Neural progenitor cell (in vitro differentiated cells): ENCODE measurements around the gene FRAS1. TPM values are rescaled to one million over a fixed set of nuclear protein-coding genes. Genes with fewer than 3 reads are reported as not detected.
"Not testable (repeated sequence)": the region's sequence is repeated elsewhere in the genome, so short reads cannot be mapped to it uniquely, and the experiment has no call there.

Experiments
- DNase-seq: peaks from one replicate; pipeline ENCODE4 v3.0.0-alpha.2; 2016; ENCODE audit warnings: low spot score
- H2AFZ ChIP-seq: fragments of 200-600 bp; sonication (generic); replicated peaks from 2 replicates; pipeline ENCODE4 v1.6.1; 2016; ENCODE audit warnings: antibody characterized with exemption
- H3F3A ChIP-seq: fragments of 200-600 bp; sonication (generic); 2 replicates; pipeline ENCODE4 v1.6.1; 2016; ENCODE audit warnings: antibody characterized with exemption, low read depth
- H3K27ac ChIP-seq: fragments of 200-600 bp; sonication (generic); 2 replicates; pipeline ENCODE4 v1.5.1; 2016; ENCODE audit warnings: mild to moderate bottlenecking
- H3K27me3 ChIP-seq: fragments of 200-600 bp; sonication (generic); 2 replicates; pipeline ENCODE4 v1.6.1; 2016; ENCODE audit warnings: mild to moderate bottlenecking, moderate library complexity
- H3K36me3 ChIP-seq: fragments of 200-600 bp; sonication (generic); 2 replicates; pipeline ENCODE4 v1.5.1; 2016
- H3K4me1 ChIP-seq: fragments of 200-600 bp; sonication (generic); 2 replicates; pipeline ENCODE4 v1.6.1; 2016; ENCODE audit warnings: mixed run types
- H3K4me2 ChIP-seq: fragments of 200-600 bp; sonication (generic); 2 replicates; pipeline ENCODE4 v1.6.1; 2016
- H3K4me3 ChIP-seq: fragments of 200-600 bp; sonication (generic); 2 replicates; pipeline ENCODE4 v1.5.1; 2016
- H3K79me2 ChIP-seq: fragments of 200-600 bp; sonication (generic); 2 replicates; pipeline ENCODE4 v1.6.1; 2016; ENCODE audit warnings: low read depth
- H3K9ac ChIP-seq: fragments of 200-600 bp; sonication (generic); 2 replicates; pipeline ENCODE4 v1.6.1; 2016
- H3K9me3 ChIP-seq: fragments of 200-600 bp; sonication (generic); 2 replicates; pipeline ENCODE4 v1.5.1; 2016; ENCODE audit warnings: low read depth
- H4K20me1 ChIP-seq: fragments of 200-600 bp; sonication (generic); 2 replicates; pipeline ENCODE4 v1.6.1; 2016; ENCODE audit warnings: low read depth
- H3K27ac Mint-ChIP-seq: 3 replicates; pipeline ENCODE4 v1.8.0; 2021; ENCODE audit warnings: mixed read lengths
- H3K27me3 Mint-ChIP-seq: 2 replicates; pipeline ENCODE4 v1.8.0; 2022; ENCODE audit warnings: low read depth, mild to moderate bottlenecking, inconsistent platforms, moderate library complexity, mixed read lengths; ENCODE audit not compliant: insufficient read depth
- H3K36me3 Mint-ChIP-seq: 3 replicates; pipeline ENCODE4 v1.8.0; 2021; ENCODE audit warnings: mixed read lengths
- H3K4me1 Mint-ChIP-seq: 3 replicates; pipeline ENCODE4 v1.8.0; 2021; ENCODE audit warnings: mixed read lengths
- H3K4me3 Mint-ChIP-seq: 3 replicates; pipeline ENCODE4 v1.8.0; 2021; ENCODE audit warnings: mild to moderate bottlenecking, moderate library complexity, mixed read lengths
- H3K9me3 Mint-ChIP-seq: 3 replicates; pipeline ENCODE4 v1.8.0; 2020; ENCODE audit warnings: mixed read lengths
- EZH2 ChIP-seq: fragments of 200-600 bp; sonication (generic); IDR thresholded peaks from 2 replicates; pipeline ENCODE4 v1.6.1; 2017; ENCODE audit warnings: antibody characterized with exemption, mild to moderate bottlenecking, moderate library complexity
- EZH2phosphoT487 ChIP-seq: fragments of 200-600 bp; sonication (generic); IDR thresholded peaks from 2 replicates; pipeline ENCODE4 v1.6.1; 2017; ENCODE audit warnings: antibody characterized with exemption
- total RNA-seq: library from RNA; depleted of rRNA; stranded (reverse); fragments of >200 nt; gene quantifications from 2 replicates; pipeline ENCODE4 v1.2.3, GENCODE V29; 2015; ENCODE audit warnings: low replicate concordance
- TF ChIP-seq, protein P1 (sequence below): fragments of 200-600 bp; sonication (generic); IDR thresholded peaks from 2 replicates; pipeline ENCODE4 v1.5.1; 2017; ENCODE audit warnings: antibody characterized with exemption, mild to moderate bottlenecking

FRAS1 gene
- total RNA-seq, 1 donor from 2014 or later, result 21.3 TPM

DNA sequence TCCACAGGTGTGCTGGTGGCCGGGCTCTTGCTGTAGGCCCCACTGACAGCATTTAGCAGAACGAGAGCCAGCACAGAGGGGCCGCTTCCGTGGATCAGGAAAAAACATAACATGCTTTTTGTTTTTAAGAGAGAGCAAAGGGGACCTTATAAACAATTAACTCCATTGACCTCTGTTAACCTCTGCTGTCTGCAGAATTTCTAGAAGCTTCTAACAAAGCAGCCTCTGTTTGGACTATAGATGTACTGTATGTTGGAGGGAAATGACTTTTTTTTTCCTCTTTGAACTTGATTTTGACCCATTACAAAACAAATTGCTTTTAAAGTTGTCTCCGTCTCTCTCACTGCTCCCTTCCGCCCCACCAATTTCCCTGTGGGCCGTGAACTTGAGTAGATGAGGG lies 210.7 kb downstream of the FRAS1 start:
- H3K27ac ChIP-seq, result no peak overlapping the region
- TF ChIP-seq EZH2 (no peak), EZH2phosphoT487 (no peak)
- TF ChIP-seq, protein P1, sequence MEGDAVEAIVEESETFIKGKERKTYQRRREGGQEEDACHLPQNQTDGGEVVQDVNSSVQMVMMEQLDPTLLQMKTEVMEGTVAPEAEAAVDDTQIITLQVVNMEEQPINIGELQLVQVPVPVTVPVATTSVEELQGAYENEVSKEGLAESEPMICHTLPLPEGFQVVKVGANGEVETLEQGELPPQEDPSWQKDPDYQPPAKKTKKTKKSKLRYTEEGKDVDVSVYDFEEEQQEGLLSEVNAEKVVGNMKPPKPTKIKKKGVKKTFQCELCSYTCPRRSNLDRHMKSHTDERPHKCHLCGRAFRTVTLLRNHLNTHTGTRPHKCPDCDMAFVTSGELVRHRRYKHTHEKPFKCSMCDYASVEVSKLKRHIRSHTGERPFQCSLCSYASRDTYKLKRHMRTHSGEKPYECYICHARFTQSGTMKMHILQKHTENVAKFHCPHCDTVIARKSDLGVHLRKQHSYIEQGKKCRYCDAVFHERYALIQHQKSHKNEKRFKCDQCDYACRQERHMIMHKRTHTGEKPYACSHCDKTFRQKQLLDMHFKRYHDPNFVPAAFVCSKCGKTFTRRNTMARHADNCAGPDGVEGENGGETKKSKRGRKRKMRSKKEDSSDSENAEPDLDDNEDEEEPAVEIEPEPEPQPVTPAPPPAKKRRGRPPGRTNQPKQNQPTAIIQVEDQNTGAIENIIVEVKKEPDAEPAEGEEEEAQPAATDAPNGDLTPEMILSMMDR, result no peak
- H3K27ac Mint-ChIP-seq, result no peak overlapping the region

DNA sequence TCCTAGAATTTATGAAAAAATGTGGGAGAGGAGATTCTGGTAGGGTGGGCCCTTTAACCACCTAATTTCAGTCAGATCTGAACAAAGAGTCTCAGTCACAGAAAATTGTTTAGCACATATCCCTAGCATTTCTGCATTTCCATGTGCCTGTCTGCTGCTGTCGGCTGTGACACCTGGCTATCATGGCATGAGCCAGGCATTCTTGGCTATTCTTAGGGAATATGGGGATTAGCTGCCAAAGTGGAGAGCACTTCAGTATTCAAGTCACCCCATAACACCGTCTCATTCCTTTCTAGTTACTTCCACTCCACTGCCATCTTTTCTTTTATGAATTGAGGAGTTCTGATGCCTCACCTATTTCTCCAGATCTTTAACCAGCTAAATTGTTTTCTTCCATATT lies 211.5 kb downstream of the FRAS1 start:
- H3F3A ChIP-seq, result no peaks in the 10 kb centered on the region
- Mint-ChIP-seq H3K27me3 (no peaks in the 10 kb centered on the region), H3K4me3 (no peak overlapping the region), H3K27ac (no peak overlapping the region), H3K36me3 (peaks cover 14% of the 10 kb centered on the region), H3K4me1 (no peaks in the 10 kb centered on the region), H3K9me3 (peaks cover 11% of the 10 kb centered on the region)
- H3K9me3 ChIP-seq, result no peaks in the 10 kb centered on the region
- no peak overlapping the region for H3K4me3 ChIP-seq
- H3K27ac ChIP-seq, result no peak overlapping the region
- H4K20me1 ChIP-seq, result no peaks in the 10 kb centered on the region
- no peak overlapping the region for H3K4me2 ChIP-seq
- H3K79me2 ChIP-seq, result no peaks in the 10 kb centered on the region
- no peak overlapping the region for H3K9ac ChIP-seq
- H3K4me1 ChIP-seq, result no peaks in the 10 kb centered on the region
- no peak for DNase-seq
- H3K27me3 ChIP-seq, result no peaks in the 10 kb centered on the region
- no peak overlapping the region for H2AFZ ChIP-seq
- no peaks in the 10 kb centered on the region for H3K36me3 ChIP-seq
- TF ChIP-seq, protein P1, result no peak
- no peak for TF ChIP-seq EZH2phosphoT487
- no peak for TF ChIP-seq EZH2

More for the DNA sequence above, 210.7 kb downstream of the FRAS1 start:
- Mint-ChIP-seq H3K4me3 (no peak overlapping the region), H3K27me3 (no peaks in the 10 kb centered on the region), H3K36me3 (peaks cover 10% of the 10 kb centered on the region), H3K9me3 (peaks cover 5% of the 10 kb centered on the region), H3K4me1 (no peaks in the 10 kb centered on the region)
- no peaks in the 10 kb centered on the region for H3K79me2 ChIP-seq
- H3K27me3 ChIP-seq, result no peaks in the 10 kb centered on the region
- H3K9ac ChIP-seq, result no peak overlapping the region
- no peak overlapping the region for H3K4me3 ChIP-seq
- DNase-seq, result no peak
- no peaks in the 10 kb centered on the region for H3K36me3 ChIP-seq
- H4K20me1 ChIP-seq, result no peaks in the 10 kb centered on the region
- no peaks in the 10 kb centered on the region for H3K4me1 ChIP-seq
- no peaks in the 10 kb centered on the region for H3K9me3 ChIP-seq
- H3K4me2 ChIP-seq, result no peak overlapping the region
- no peak overlapping the region for H2AFZ ChIP-seq
- no peaks in the 10 kb centered on the region for H3F3A ChIP-seq

DNA sequence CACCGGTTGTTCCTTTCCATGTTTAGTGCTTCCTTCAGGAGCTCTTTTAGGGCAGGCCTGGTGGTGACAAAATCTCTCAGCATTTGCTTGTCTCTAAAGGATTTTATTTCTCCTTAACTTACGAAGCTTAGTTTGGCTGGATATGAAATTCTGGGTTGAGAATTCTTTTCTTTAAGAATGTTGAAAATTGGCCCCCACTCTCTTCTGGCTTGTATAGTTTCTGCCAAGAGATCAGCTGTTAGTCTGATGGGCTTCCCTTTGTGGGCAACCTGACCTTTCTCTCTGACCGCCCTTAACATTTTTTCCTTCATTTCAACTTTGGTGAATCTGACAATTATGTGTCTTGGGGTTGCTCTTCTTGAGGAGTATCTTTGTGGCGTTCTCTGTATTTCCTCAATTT lies 218.3 kb downstream of the FRAS1 start:
- not testable (repeated sequence) for H3K27me3 Mint-ChIP-seq, H3K79me2 ChIP-seq, H3K4me2 ChIP-seq, H3K27ac ChIP-seq, H3K9me3 ChIP-seq, H3K4me1 Mint-ChIP-seq, DNase-seq, H3K4me3 ChIP-seq, H3K4me3 Mint-ChIP-seq, H3K4me1 ChIP-seq, H3K27ac Mint-ChIP-seq, H4K20me1 ChIP-seq, H3K9ac ChIP-seq, H3K27me3 ChIP-seq, H3K36me3 ChIP-seq, H3F3A ChIP-seq, H2AFZ ChIP-seq
- Mint-ChIP-seq H3K9me3 (peaks cover 20% of the 10 kb centered on the region), H3K36me3 (peaks cover 21% of the 10 kb centered on the region)

DNA sequence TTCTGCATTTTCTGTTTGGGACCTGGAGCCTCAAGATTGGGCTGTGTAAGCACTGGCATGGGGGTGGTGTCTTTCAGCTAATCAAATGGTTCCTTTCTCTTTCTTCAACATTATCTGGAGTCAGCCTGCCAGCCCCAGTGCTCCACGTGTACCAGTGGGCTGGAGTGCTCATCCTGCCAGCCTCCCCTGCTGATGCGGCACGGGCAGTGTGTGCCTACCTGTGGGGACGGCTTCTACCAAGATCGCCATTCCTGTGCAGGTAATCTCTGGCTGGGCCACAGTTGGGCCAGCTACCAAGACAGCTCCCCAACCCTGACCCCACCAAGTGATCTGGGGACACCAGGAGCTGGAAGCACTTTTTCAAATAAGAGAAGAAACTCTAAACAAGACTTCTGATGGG lies 229.2 kb downstream of the FRAS1 start:
- H3K4me1 Mint-ChIP-seq, result peaks cover 2% of the 10 kb centered on the region
- H3K27me3 Mint-ChIP-seq, result no peaks in the 10 kb centered on the region
- no peak overlapping the region for H3K4me3 Mint-ChIP-seq
- TF ChIP-seq, protein P1, result no peak
- TF ChIP-seq EZH2phosphoT487, result no peak
- no peak for TF ChIP-seq EZH2
- Histone ChIP-seq H3K4me3 (no peak overlapping the region), H3K9ac (no peak overlapping the region), H2AFZ (no peak overlapping the region), H4K20me1 (no peaks in the 10 kb centered on the region), H3K79me2 (no peaks in the 10 kb centered on the region), H3K4me1 (peaks cover 11% of the 10 kb centered on the region), H3K36me3 (no peaks in the 10 kb centered on the region), H3F3A (no peaks in the 10 kb centered on the region), H3K9me3 (no peaks in the 10 kb centered on the region), H3K4me2 (no peak overlapping the region), H3K27ac (no peak overlapping the region), H3K27me3 (no peaks in the 10 kb centered on the region)
- H3K9me3 Mint-ChIP-seq, result no peaks in the 10 kb centered on the region
- H3K27ac Mint-ChIP-seq, result no peak overlapping the region
- peaks cover 25% of the 10 kb centered on the region for H3K36me3 Mint-ChIP-seq
- no peak for DNase-seq
